Tibial artery (tissue), 4 donors: ENCODE measurements around the gene ALOX12B.

Source experiments
- DNase-seq, 2 donors: peaks; one replicate each; pipeline ENCODE4 v3.0.0-alpha.2; 2019
- H3K27ac ChIP-seq, 2 donors: fragments of 200-600 bp; sonication (generic) in 1 of 2; 1 replicate in 1 of 2; 2 replicates in 1 of 2; pipeline ENCODE4 v1.5.1; 2018 to 2019; ENCODE audit warnings: mild to moderate bottlenecking in 1 of 2
- H3K27me3 ChIP-seq, 2 donors: fragments of 200-600 bp; sonication (generic) in 1 of 2; one replicate each; pipeline versions ENCODE4 v1.5.1 to v1.6.0; 2016 to 2019
- H3K36me3 ChIP-seq, 3 donors: fragments of 200-600 bp; sonication (generic) in 2 of 3; one replicate each; pipeline ENCODE4 v1.5.1; 2016 to 2019; ENCODE audit warnings: mild to moderate bottlenecking in 2 of 3
- H3K4me1 ChIP-seq, 4 donors: fragments of 200-600 bp; sonication (generic) in 2 of 4; 1 replicate in 3 of 4; 2 replicates in 1 of 4; pipeline ENCODE4 v1.5.1; 2016 to 2019
- H3K4me3 ChIP-seq, 2 donors: fragments of 200-600 bp; sonication (generic) in 1 of 2; 1 replicate in 1 of 2; 2 replicates in 1 of 2; pipeline ENCODE4 v1.5.1; 2018 to 2019; ENCODE audit warnings: mild to moderate bottlenecking in 2 of 2
- H3K9me3 ChIP-seq, 3 donors: fragments of 200-600 bp; sonication (generic) in 1 of 3; one replicate each; pipeline ENCODE4 v1.5.1; 2016 to 2019
- CTCF ChIP-seq, 2 experiments: fragments of 200-600 bp in 1 of 2; fragments of 450-650 bp in 1 of 2; IDR thresholded peaks; one replicate each; pipeline ENCODE4 v1.5.1; 2017 to 2019; ENCODE audit warnings: antibody characterized with exemption in 2 of 2, mild to moderate bottlenecking in 1 of 2, moderate library complexity in 1 of 2
- intact Hi-C: fragments of 100-400 bp; cut with DNase I; formaldehyde crosslinking; loops from one replicate; pipeline ENCODE4 v1.15.0; 2023; ENCODE audit warnings: low total_unique reads

The ALOX12B gene

DNA sequence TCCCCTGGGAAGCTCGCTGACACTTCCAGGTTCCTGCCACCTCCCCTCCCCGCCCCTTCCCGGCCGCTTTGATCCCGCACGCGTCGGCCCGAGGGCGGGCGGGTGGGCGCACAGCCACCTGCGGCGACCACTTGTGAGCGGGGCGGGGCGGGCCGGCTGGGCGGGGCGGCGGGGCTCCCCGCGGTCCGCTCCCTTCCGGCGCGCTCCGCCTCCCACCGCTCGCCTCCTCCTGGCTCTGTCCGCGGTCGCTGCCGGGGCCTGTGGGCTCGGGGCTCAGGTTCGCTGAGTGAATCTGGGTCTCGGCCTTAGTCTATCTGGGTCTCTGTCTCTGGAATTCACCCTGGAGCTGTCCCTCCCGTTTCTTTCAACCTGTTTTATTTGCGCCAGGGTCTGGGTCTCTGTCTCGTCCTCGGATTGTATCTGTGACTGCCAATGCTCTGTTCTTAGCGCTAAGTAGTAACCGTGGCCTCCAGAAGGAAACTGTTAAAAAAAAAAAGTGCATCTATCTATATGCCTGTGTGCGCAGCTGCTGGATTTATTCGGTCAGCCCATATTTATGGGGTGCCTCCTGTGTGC, 39.1 kb upstream of the ALOX12B start:
- no peak for DNase-seq

GRCh38 chr17:8125947-8126490, 38.5 kb upstream of the ALOX12B start:
- H3K4me1 ChIP-seq: peaks cover 0 to 62% (median 53%) of the 10 kb centered on the region in 4 donors
- intact Hi-C loops: no loop called here
- H3K36me3 ChIP-seq: no peaks in the 10 kb centered on the region
- peak overlapping the region; percentile 56 to 70 for H3K4me3 ChIP-seq
- DNase-seq: no peak
- peak overlapping the region; percentile 64 to 68 for H3K27ac ChIP-seq
- H3K9me3 ChIP-seq: no peaks in the 10 kb centered on the region
- H3K27me3 ChIP-seq: peaks cover 0 to 10% of the 10 kb centered on the region in 2 donors
- TF ChIP-seq CTCF (IDR thresholded peaks at IDR 0.05): no peak

More for the DNA sequence above, 39.1 kb upstream of the ALOX12B start:
- Histone ChIP-seq H3K27me3 (peaks cover 0 to 10% of the 10 kb centered on the region in 2 donors), H3K9me3 (no peaks in the 10 kb centered on the region), H3K27ac (peak overlapping the region; percentile 64 to 68), H3K36me3 (no peaks in the 10 kb centered on the region), H3K4me3 (peak overlapping the region; percentile 56 to 70), H3K4me1 (peaks cover 0 to 57% (median 48%) of the 10 kb centered on the region in 4 donors)
- intact Hi-C loops: no loop called here
- no peak for TF ChIP-seq CTCF (IDR thresholded peaks at IDR 0.05)

DNA sequence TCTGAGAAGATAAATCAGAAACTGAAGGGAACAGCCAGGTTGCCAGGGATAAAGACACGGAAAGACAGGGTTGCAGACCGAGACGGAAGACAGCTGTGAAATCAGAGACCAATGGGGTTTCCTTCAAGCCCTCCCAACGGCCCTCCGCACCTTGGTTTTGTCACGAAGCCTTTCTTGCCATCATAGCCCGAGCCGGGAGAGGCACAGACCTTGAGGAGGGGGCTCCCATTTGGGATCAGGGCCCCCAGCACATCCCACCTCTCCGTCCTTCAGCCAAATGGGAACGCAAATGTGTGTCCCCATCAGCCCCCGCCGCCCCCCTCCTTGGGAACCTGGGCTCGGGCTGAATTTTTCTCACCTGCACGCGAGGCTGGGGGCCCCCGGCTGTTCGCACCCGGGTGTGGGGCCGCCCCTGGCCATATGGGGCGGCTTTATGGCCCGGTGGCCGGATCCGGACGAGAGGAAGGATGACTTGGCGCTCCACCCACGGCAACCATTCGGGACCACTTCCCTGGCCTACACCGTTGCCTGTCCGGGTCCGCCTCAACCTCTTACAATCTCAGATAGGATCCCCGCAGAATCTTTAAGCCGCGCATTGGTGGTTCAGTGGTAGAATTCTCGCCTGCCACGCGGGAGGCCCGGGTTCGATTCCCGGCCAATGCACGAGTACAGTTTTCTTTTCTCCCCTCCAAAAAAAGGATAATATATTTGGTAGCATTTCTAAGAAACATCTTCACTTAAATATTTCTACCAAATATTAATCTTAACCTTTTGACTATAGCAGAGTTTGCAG, 37.8 kb upstream of the ALOX12B start:
- peak overlapping the region; percentile 64 to 68 for H3K27ac ChIP-seq
- H3K9me3 ChIP-seq: no peaks in the 10 kb centered on the region
- H3K27me3 ChIP-seq: peaks cover 0 to 10% of the 10 kb centered on the region in 2 donors
- intact Hi-C loops: no loop called here
- H3K4me3 ChIP-seq: peak overlapping the region; percentile 56 to 70
- H3K4me1 ChIP-seq: peaks cover 0 to 69% (median 59%) of the 10 kb centered on the region in 4 donors
- H3K36me3 ChIP-seq: no peaks in the 10 kb centered on the region
- TF ChIP-seq CTCF (IDR thresholded peaks at IDR 0.05): no peak
- DNase-seq: peak; percentile 85 to 91

DNA sequence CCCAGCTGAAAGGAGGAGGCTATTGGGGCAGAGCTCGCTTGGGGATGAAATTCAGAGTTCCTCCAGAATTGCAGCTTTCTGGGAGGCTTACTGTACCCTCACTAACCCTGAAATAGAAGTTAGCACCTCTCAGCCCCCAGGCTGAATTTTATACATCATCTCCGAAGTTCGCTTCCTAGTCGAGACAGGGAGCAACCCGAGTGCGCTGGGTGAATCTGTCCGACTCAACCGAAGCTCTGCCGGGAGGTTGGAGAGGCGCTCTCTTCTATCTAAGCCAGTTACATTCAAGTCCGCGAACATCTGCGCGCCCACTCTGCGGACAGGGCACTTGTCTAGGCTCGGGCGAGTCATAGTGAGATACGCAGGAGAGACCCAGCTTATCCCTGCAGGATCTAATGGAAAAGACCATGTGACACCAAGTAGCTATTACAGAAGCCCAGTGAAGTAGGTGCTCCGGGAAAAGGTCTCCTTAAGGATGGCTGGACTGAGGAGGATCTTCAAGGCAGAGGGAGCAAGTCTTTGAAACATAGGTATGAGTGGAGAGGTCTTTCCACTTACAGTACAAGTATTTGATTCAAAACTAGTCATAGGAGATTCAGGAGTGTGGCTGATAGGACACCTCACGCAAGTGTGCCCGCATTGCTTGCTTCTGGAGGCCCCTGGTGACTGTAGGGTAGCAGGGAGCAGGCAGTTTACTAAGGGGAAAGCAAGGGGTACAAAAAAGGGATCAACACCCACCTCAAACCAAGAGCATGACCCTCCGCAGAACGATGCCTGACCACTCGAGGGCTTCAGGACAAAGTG, 37.0 kb upstream of the ALOX12B start:
- Histone ChIP-seq H3K27ac (peak overlapping the region in 1 of 2 donors; percentile 24), H3K9me3 (no peaks in the 10 kb centered on the region), H3K4me3 (peak overlapping the region; percentile 51 to 70), H3K4me1 (peaks cover 0 to 75% (median 63%) of the 10 kb centered on the region in 4 donors), H3K27me3 (peaks cover 0 to 6% of the 10 kb centered on the region in 2 donors), H3K36me3 (no peaks in the 10 kb centered on the region)
- no peak for TF ChIP-seq CTCF (IDR thresholded peaks at IDR 0.05)
- intact Hi-C loops: loop anchor here (5.0 kb wide), 1 partner anchor 38 kb away; the partner anchor contains the start of gene VAMP2
- no peak for DNase-seq

GRCh38 chr17:8123695-8124349, 36.3 kb upstream of the ALOX12B start, which contains the start of gene HES7:
HES7 (minus strand) TSS chr17:8124106; CDS start chr17:8124084, 22 bp downstream.
- H3K9me3 ChIP-seq: no peaks in the 10 kb centered on the region
- peaks cover 0 to 75% (median 63%) of the 10 kb centered on the region in 4 donors for H3K4me1 ChIP-seq
- intact Hi-C loops: loop anchor here (5.0 kb wide), 1 partner anchor 38 kb away; the partner anchor contains the start of gene VAMP2
- TF ChIP-seq CTCF (IDR thresholded peaks at IDR 0.05): no peak
- peak within 1 kb of the TSS; percentile 51 to 70 for H3K4me3 ChIP-seq
- peaks cover 0 to 4% of the 10 kb centered on the region in 2 donors for H3K27me3 ChIP-seq
- DNase-seq: no peak
- no peaks in the 10 kb centered on the region for H3K36me3 ChIP-seq
- peak within 1 kb of the TSS; percentile 23 to 40 for H3K27ac ChIP-seq
